SU-DHL-6 (cell line): ENCODE data around the gene TMEM26.

Experiments used
- H2AFZ ChIP-seq: fragments of 200-600 bp; sonication (generic); 2 replicates; pipeline ENCODE4 v1.6.1; 2014; ENCODE audit warnings: low read depth, mild to moderate bottlenecking, moderate library complexity, mixed read lengths, antibody characterized with exemption, low read length; ENCODE audit not compliant: severe bottlenecking
- H3F3A ChIP-seq: fragments of 200-600 bp; shearing (Covaris generic); 2 replicates; pipeline ENCODE4 v1.6.0; 2016; ENCODE audit warnings: antibody characterized with exemption, mild to moderate bottlenecking; ENCODE audit not compliant: insufficient read depth
- H3K27ac ChIP-seq: fragments of 200-600 bp; sonication (generic); 2 replicates; pipeline ENCODE4 v1.5.1; 2016; ENCODE audit warnings: low read depth, mild to moderate bottlenecking, low read length, moderate library complexity, mixed read lengths
- H3K27me3 ChIP-seq: fragments of 200-600 bp; sonication (generic), shearing (Covaris generic); 2 replicates; pipeline ENCODE4 v1.6.0; 2014; ENCODE audit warnings: mild to moderate bottlenecking, low read length
- H3K36me3 ChIP-seq: fragments of 200-600 bp; sonication (generic); 2 replicates; pipeline ENCODE4 v1.6.1; 2014; ENCODE audit warnings: mild to moderate bottlenecking, low read length, mixed read lengths
- H3K4me2 ChIP-seq: fragments of 300-600, 200-600 bp; shearing (Covaris generic), sonication (generic); 2 replicates; pipeline ENCODE4 v1.6.0; 2014; ENCODE audit warnings: low read length, low read depth, mild to moderate bottlenecking; ENCODE audit not compliant: poor library complexity, severe bottlenecking
- H3K4me3 ChIP-seq: fragments of 200-600 bp; sonication (generic); 2 replicates; pipeline ENCODE4 v1.5.1; 2014; ENCODE audit warnings: antibody characterized with exemption, low read length, mild to moderate bottlenecking, mixed read lengths; ENCODE audit not compliant: insufficient read depth, poor library complexity, severe bottlenecking
- H3K79me2 ChIP-seq: fragments of 200-600 bp; sonication (generic); 2 replicates; pipeline ENCODE4 v1.6.1; 2014; ENCODE audit warnings: mild to moderate bottlenecking, low read length, moderate library complexity; ENCODE audit not compliant: insufficient read depth
- H3K9ac ChIP-seq: fragments of 200-600 bp; sonication (generic); 2 replicates; pipeline ENCODE4 v1.7.0; 2014; ENCODE audit warnings: mild to moderate bottlenecking, low read length
- H3K9me2 ChIP-seq: fragments of 200-600 bp; sonication (generic); replicated peaks from 2 replicates; pipeline ENCODE4 v1.6.1; 2014; ENCODE audit warnings: low read length; ENCODE audit not compliant: insufficient read depth
- H3K9me3 ChIP-seq: fragments of 200-600 bp; sonication (generic); 2 replicates; pipeline ENCODE4 v1.6.1; 2014; ENCODE audit warnings: low read length, mixed read lengths; ENCODE audit not compliant: insufficient read depth
- H4K20me1 ChIP-seq: fragments of 200-600 bp; sonication (generic); 2 replicates; pipeline ENCODE4 v1.6.1; 2014; ENCODE audit warnings: low read depth, mild to moderate bottlenecking, antibody characterized with exemption, low read length, moderate library complexity, mixed read lengths
- EZH2phosphoT487 ChIP-seq: fragments of 200-600 bp; sonication (generic), shearing (Covaris generic); conservative IDR thresholded peaks from 2 replicates; pipeline ENCODE4 v1.6.1; 2018; ENCODE audit warnings: mild to moderate bottlenecking, antibody characterized with exemption, low read length, moderate library complexity, mixed read lengths
- TF ChIP-seq, protein P1 (sequence below): fragments of 200-600 bp; sonication (generic); IDR thresholded peaks from one replicate; pipeline ENCODE4 v1.5.1; 2017; ENCODE audit warnings: antibody characterized with exemption, mild to moderate bottlenecking, low read length, moderate library complexity; ENCODE audit not compliant: insufficient read depth, poor library complexity, severe bottlenecking

TMEM26 gene

DNA sequence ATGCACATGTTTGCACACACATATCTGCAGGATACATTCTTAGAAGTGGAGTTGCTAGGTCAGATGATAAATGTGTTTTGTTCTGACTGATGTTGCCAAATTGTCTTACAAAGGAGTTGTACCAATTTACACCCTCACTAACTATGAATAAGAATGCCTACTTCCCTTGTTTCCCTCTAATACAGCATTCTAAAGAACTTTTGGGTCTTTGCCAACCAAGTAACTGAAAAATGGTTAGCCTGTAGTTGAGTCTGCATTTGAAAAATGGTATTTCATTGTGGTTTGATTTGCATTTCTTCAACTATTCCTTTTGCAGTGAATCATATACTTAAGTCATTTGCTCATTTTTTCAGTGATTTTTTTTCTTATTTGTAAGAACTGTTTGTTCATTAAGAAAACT lies 48.4 kb downstream of the TMEM26 start:
- Histone ChIP-seq H3K9ac (no peak overlapping the region), H2AFZ (no peak overlapping the region), H3F3A (no peaks in the 10 kb centered on the region), H3K4me2 (no peak overlapping the region), H3K4me3 (no peak overlapping the region), H3K79me2 (no peaks in the 10 kb centered on the region), H3K9me2 (no peaks in the 10 kb centered on the region), H3K27me3 (no peaks in the 10 kb centered on the region), H3K27ac (no peak overlapping the region), H3K36me3 (no peaks in the 10 kb centered on the region), H3K9me3 (no peaks in the 10 kb centered on the region), H4K20me1 (no peaks in the 10 kb centered on the region)
- TF ChIP-seq, protein P1, sequence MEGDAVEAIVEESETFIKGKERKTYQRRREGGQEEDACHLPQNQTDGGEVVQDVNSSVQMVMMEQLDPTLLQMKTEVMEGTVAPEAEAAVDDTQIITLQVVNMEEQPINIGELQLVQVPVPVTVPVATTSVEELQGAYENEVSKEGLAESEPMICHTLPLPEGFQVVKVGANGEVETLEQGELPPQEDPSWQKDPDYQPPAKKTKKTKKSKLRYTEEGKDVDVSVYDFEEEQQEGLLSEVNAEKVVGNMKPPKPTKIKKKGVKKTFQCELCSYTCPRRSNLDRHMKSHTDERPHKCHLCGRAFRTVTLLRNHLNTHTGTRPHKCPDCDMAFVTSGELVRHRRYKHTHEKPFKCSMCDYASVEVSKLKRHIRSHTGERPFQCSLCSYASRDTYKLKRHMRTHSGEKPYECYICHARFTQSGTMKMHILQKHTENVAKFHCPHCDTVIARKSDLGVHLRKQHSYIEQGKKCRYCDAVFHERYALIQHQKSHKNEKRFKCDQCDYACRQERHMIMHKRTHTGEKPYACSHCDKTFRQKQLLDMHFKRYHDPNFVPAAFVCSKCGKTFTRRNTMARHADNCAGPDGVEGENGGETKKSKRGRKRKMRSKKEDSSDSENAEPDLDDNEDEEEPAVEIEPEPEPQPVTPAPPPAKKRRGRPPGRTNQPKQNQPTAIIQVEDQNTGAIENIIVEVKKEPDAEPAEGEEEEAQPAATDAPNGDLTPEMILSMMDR = no peak
- TF ChIP-seq EZH2phosphoT487 = no peak

DNA sequence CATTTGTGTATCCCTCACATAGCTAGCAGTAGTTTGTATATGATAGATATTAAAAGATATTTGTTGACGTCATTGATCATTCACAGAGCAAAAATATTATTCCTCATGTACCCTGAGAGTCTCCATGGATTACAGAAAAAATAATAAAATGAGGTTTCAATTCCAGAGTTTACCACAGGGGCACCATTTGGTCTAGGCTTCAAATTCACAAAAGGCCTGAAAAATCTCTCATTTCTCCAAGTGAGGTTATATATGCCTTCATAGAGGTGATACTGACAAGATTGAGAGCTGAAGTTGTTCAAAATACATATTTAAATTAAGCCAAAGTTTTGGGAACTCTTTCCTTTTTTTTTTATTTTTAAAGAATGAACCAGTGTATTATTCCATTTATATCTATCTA lies 52.7 kb downstream of the TMEM26 start:
- Histone ChIP-seq H3K27me3 (no peaks in the 10 kb centered on the region), H3K9me3 (no peaks in the 10 kb centered on the region), H3K4me2 (no peak overlapping the region), H3K9me2 (no peaks in the 10 kb centered on the region), H2AFZ (no peak overlapping the region), H3K27ac (no peak overlapping the region), H3K79me2 (no peaks in the 10 kb centered on the region), H3K4me3 (no peak overlapping the region), H3K36me3 (no peaks in the 10 kb centered on the region), H4K20me1 (no peaks in the 10 kb centered on the region), H3F3A (no peaks in the 10 kb centered on the region), H3K9ac (no peak overlapping the region)
- TF ChIP-seq, protein P1 = no peak
- TF ChIP-seq EZH2phosphoT487 = no peak

DNA sequence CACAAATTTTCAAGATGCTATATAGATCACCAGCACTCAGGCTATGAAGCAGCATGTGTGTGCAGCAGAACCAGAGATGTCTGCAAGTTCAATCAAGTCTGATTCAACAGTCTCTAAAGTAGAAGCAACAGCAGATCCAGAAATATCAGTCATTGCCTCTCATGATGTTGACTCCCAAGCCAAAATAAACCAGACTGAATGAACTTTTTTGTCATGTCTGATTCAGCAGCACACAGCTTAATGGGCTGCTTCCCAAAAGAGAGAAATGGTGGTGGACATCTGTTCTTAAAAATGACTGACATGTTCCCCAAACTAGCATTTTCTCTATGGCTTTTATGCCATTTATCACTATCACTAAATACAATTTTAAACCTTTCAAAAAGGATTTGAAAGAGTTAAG lies 53.8 kb downstream of the TMEM26 start:
- no peak overlapping the region for H3K4me2 ChIP-seq
- no peaks in the 10 kb centered on the region for H3F3A ChIP-seq
- H2AFZ ChIP-seq = no peak overlapping the region
- H3K27ac ChIP-seq = no peak overlapping the region
- no peaks in the 10 kb centered on the region for H3K9me3 ChIP-seq
- no peak overlapping the region for H3K4me3 ChIP-seq
- no peaks in the 10 kb centered on the region for H3K9me2 ChIP-seq
- TF ChIP-seq EZH2phosphoT487 = no peak
- TF ChIP-seq, protein P1 = no peak
- no peaks in the 10 kb centered on the region for H4K20me1 ChIP-seq
- H3K27me3 ChIP-seq = no peaks in the 10 kb centered on the region
- no peak overlapping the region for H3K9ac ChIP-seq
- H3K36me3 ChIP-seq = no peaks in the 10 kb centered on the region
- no peaks in the 10 kb centered on the region for H3K79me2 ChIP-seq
